ENCODE measurements around the gene CD55.

Gene CD55

GRCh38 chr1:207398986-207399385 lies 77.5 kb downstream of the CD55 start:
- TF ChIP-seq CTCF (conservative IDR thresholded peaks at IDR 0.05; ENCODE audit: low read depth, low read length), result no peak
- H3K4me3 ChIP-seq (ENCODE audit: low read length), result no peak overlapping the region
- no peak for DNase-seq (ENCODE audit: low read depth)

- no peak for TF ChIP-seq CTCF (conservative IDR thresholded peaks at IDR 0.05; ENCODE audit: low read depth, low read length)
- DNase-seq (ENCODE audit: low read depth), result no peak
- H3K4me3 ChIP-seq (ENCODE audit: low read length), result no peak overlapping the region
These were observed 80.1 kb downstream of the CD55 start for GRCh38 chr1:207401578-207401977.

- DNase-seq (ENCODE audit: low read depth), result no peak
- no peak overlapping the region for H3K4me3 ChIP-seq (ENCODE audit: low read length)
- no peak for TF ChIP-seq CTCF (conservative IDR thresholded peaks at IDR 0.05; ENCODE audit: low read depth, low read length)
These were observed 81.3 kb downstream of the CD55 start for GRCh38 chr1:207402744-207403143.

- no peak overlapping the region for H3K4me3 ChIP-seq (ENCODE audit: low read length)
- peak; percentile 44 for DNase-seq (ENCODE audit: low read depth)
- TF ChIP-seq CTCF (conservative IDR thresholded peaks at IDR 0.05; ENCODE audit: low read depth, low read length), result peak; percentile 74
These were observed 83.5 kb downstream of the CD55 start for GRCh38 chr1:207404849-207405525.

GRCh38 chr1:207405814-207406213 lies 84.3 kb downstream of the CD55 start:
- no peak for DNase-seq (ENCODE audit: low read depth)
- TF ChIP-seq CTCF (conservative IDR thresholded peaks at IDR 0.05; ENCODE audit: low read depth, low read length), result no peak
- H3K4me3 ChIP-seq (ENCODE audit: low read length), result no peak overlapping the region

- no peak for TF ChIP-seq CTCF (conservative IDR thresholded peaks at IDR 0.05; ENCODE audit: low read depth, low read length)
- DNase-seq (ENCODE audit: low read depth), result no peak
- no peak overlapping the region for H3K4me3 ChIP-seq (ENCODE audit: low read length)
These were observed 86.3 kb downstream of the CD55 start for GRCh38 chr1:207407655-207408260.
